Activated B cell treated with CpG ODN at 0.5 μM for 24 hours (primary cell): ENCODE data around the gene NMNAT2. TPM values are rescaled to one million over a fixed set of nuclear protein-coding genes. Genes with fewer than 3 reads are reported as not detected.

Experiments
- ATAC-seq: fragments of 200-7000 bp; cut with Tn5 transposase; one replicate; pipeline ENCODE4 v1.10.0; 2021; ENCODE audit warnings: low read depth, mild to moderate bottlenecking, moderate library complexity
- CTCF ChIA-PET: fragments of 350-600 bp; sonication (Branson Sonifier 250); formaldehyde crosslinking; loops from one replicate; lab custom pipeline; 2021; ENCODE audit warnings: antibody characterized with exemption; lab: Charles Lee
- POLR2A ChIA-PET: fragments of 350-600 bp; sonication (Branson Sonifier 250); formaldehyde crosslinking; loops from one replicate; lab custom pipeline; 2021; ENCODE audit warnings: antibody characterized with exemption; lab: Charles Lee
- DNase-seq: peaks from one replicate; pipeline ENCODE4 v3.0.0; 2022
- H3K27ac Mint-ChIP-seq: one replicate; pipeline ENCODE4 v1.8.0; 2020; ENCODE audit warnings: mixed read lengths
- H3K27me3 Mint-ChIP-seq: one replicate; pipeline ENCODE4 v1.8.0; 2021; ENCODE audit warnings: mixed read lengths
- H3K36me3 Mint-ChIP-seq: one replicate; pipeline ENCODE4 v1.8.0; 2021; ENCODE audit warnings: low read depth, mixed read lengths
- H3K4me1 Mint-ChIP-seq: one replicate; pipeline ENCODE4 v1.8.0; 2021; ENCODE audit warnings: mixed read lengths
- H3K4me3 Mint-ChIP-seq: one replicate; pipeline ENCODE4 v1.8.0; 2020; ENCODE audit warnings: mild to moderate bottlenecking, mixed read lengths
- H3K9me3 Mint-ChIP-seq: one replicate; pipeline ENCODE4 v1.8.0; 2020; ENCODE audit warnings: mixed read lengths
- CTCF ChIP-seq: fragments of 200-600 bp; IDR thresholded peaks from one replicate; pipeline ENCODE4 v1.8.0; 2022; ENCODE audit warnings: antibody characterized with exemption, mild to moderate bottlenecking
- intact Hi-C: fragments of 100-400 bp; cut with micrococcal nuclease; formaldehyde crosslinking; loops from one replicate; pipeline ENCODE4 v1.15.1; 2024
- total RNA-seq: library from RNA; stranded (reverse); gene quantifications from 2 replicates; pipeline ENCODE4 v1.2.3, GENCODE V29; 2022

Gene NMNAT2
- total RNA-seq, 1 donor from 2014 or later = not detected

GRCh38 chr1:183353597-183353996 is 64.6 kb downstream of the NMNAT2 start:
- ATAC-seq (no peak), DNase-seq (no peak)
- ChIA-PET POLR2A (no interaction called here), CTCF (no interaction called here)
- Mint-ChIP-seq H3K36me3 (no peaks in the 10 kb centered on the region), H3K9me3 (no peaks in the 10 kb centered on the region), H3K27me3 (peaks cover 16% of the 10 kb centered on the region), H3K4me1 (no peaks in the 10 kb centered on the region), H3K27ac (no peak overlapping the region), H3K4me3 (no peak overlapping the region)
- intact Hi-C loops = no loop called here
- TF ChIP-seq CTCF = no peak

- intact Hi-C loops = no loop called here
- TF ChIP-seq CTCF = no peak
- Mint-ChIP-seq H3K36me3 (no peaks in the 10 kb centered on the region), H3K27ac (no peak overlapping the region), H3K4me1 (no peaks in the 10 kb centered on the region), H3K4me3 (no peak overlapping the region), H3K27me3 (peaks cover 19% of the 10 kb centered on the region), H3K9me3 (no peaks in the 10 kb centered on the region)
- ChIA-PET POLR2A (interaction anchor here (0.5 kb wide), 1 partner anchor 15 kb away, joined by 3 read pairs; no protein-coding TSS in a partner anchor), CTCF (no interaction called here)
- no peak for DNase-seq
- ATAC-seq = no peak
These were observed 68.9 kb downstream of the NMNAT2 start for GRCh38 chr1:183349201-183349711.

- ChIA-PET POLR2A (no interaction called here), CTCF (no interaction called here)
- peaks cover 19% of the 10 kb centered on the region for H3K27me3 Mint-ChIP-seq
- no peak overlapping the region for H3K4me3 Mint-ChIP-seq
- no peaks in the 10 kb centered on the region for H3K36me3 Mint-ChIP-seq
- no peaks in the 10 kb centered on the region for H3K4me1 Mint-ChIP-seq
- intact Hi-C loops = no loop called here
- no peak for TF ChIP-seq CTCF
- ATAC-seq = no peak
- DNase-seq = no peak
- no peak overlapping the region for H3K27ac Mint-ChIP-seq
- H3K9me3 Mint-ChIP-seq = no peaks in the 10 kb centered on the region
These were observed 71.9 kb downstream of the NMNAT2 start for GRCh38 chr1:183346276-183346732.

- no peak for ATAC-seq
These were observed 78.5 kb downstream of the NMNAT2 start for GRCh38 chr1:183339556-183340167.

More at GRCh38 chr1:183339556-183340167, 78.5 kb downstream of the NMNAT2 start:
- H3K36me3 Mint-ChIP-seq = no peaks in the 10 kb centered on the region
- CTCF ChIA-PET = no interaction called here
- POLR2A ChIA-PET = interaction anchor here (0.6 kb wide), 1 partner anchor 128 kb away, joined by 6 read pairs; no protein-coding TSS in a partner anchor
- H3K9me3 Mint-ChIP-seq = no peaks in the 10 kb centered on the region
- H3K4me3 Mint-ChIP-seq = no peak overlapping the region
- no peak for DNase-seq
- no peak overlapping the region for H3K27ac Mint-ChIP-seq
- H3K27me3 Mint-ChIP-seq = peaks cover 4% of the 10 kb centered on the region
- H3K4me1 Mint-ChIP-seq = no peaks in the 10 kb centered on the region
- no peak for TF ChIP-seq CTCF
- intact Hi-C loops = no loop called here
